Ishikawa (cell line): Measurements from ENCODE around the gene GADL1.

Experiments
- CEBPB ChIP-seq: IDR thresholded peaks from 2 replicates; pipeline ENCODE4 v1.6.1; 2012
- EP300 ChIP-seq: IDR thresholded peaks from 2 replicates; pipeline ENCODE4 v1.6.1; 2012; ENCODE audit warnings: borderline replicate concordance
- FOXM1 ChIP-seq: IDR thresholded peaks from 2 replicates; pipeline ENCODE4 v1.6.1; 2012; ENCODE audit warnings: low read depth, borderline replicate concordance
- RAD21 ChIP-seq: IDR thresholded peaks from 2 replicates; pipeline ENCODE4 v1.6.1; 2012; ENCODE audit warnings: low read depth
- REST ChIP-seq: IDR thresholded peaks from 2 replicates; pipeline ENCODE4 v1.6.1; 2012; ENCODE audit warnings: low read depth, mild to moderate bottlenecking
- TAF1 ChIP-seq: IDR thresholded peaks from 2 replicates; pipeline ENCODE4 v1.6.1; 2012; ENCODE audit warnings: low read depth, mild to moderate bottlenecking
- YY1 ChIP-seq: IDR thresholded peaks from 2 replicates; pipeline ENCODE4 v1.6.1; 2012; ENCODE audit warnings: low read depth

- TF ChIP-seq RAD21 (no peak), REST (no peak), FOXM1 (no peak), CEBPB (no peak), TAF1 (no peak), EP300 (no peak), YY1 (no peak)
Observed at GRCh38 chr3:30756218-30756617, 138.2 kb downstream of the GADL1 start.
